ENCODE data around the gene DDTL.
"Not testable (repeated sequence)": the region's sequence is repeated elsewhere in the genome, so short reads cannot be mapped to it uniquely, and the experiment has no call there.

DDTL gene

GRCh38 chr22:23966568-23966967 is at the start of gene DDTL:
DDTL (plus strand) TSS chr22:23966888; CDS start chr22:23966915, 27 bp downstream.
- DNase-seq (ENCODE audit: insufficient read length, low spot score); FAIRE-seq: not testable (repeated sequence)

GRCh38 chr22:23920267-23920611 is 46.4 kb upstream of the DDTL start:
- DNase-seq (ENCODE audit: insufficient read length, low spot score); FAIRE-seq: not testable (repeated sequence)

GRCh38 chr22:23921586-23922201 is 45.0 kb upstream of the DDTL start:
- not testable (repeated sequence) for DNase-seq (ENCODE audit: insufficient read length, low spot score); FAIRE-seq

GRCh38 chr22:23922921-23923320 is 43.8 kb upstream of the DDTL start:
- no peak for TF ChIP-seq CTCF (IDR thresholded peaks at IDR 0.05; ENCODE audit: insufficient read depth, missing control alignments)

GRCh38 chr22:23925020-23925606 is 41.6 kb upstream of the DDTL start:
- TF ChIP-seq CTCF (IDR thresholded peaks at IDR 0.05; ENCODE audit: insufficient read depth, missing control alignments), result no peak
- DNase-seq (ENCODE audit: insufficient read length, low spot score) (no peak), FAIRE-seq (no peak)

More at GRCh38 chr22:23922921-23923320, 43.8 kb upstream of the DDTL start:
- DNase-seq (ENCODE audit: insufficient read length, low spot score) (no peak), FAIRE-seq (no peak)

GRCh38 chr22:23926561-23926960 is 40.1 kb upstream of the DDTL start:
- DNase-seq (ENCODE audit: insufficient read length, low spot score), result no peak
- no peak for FAIRE-seq
- no peak for TF ChIP-seq CTCF (IDR thresholded peaks at IDR 0.05; ENCODE audit: insufficient read depth, missing control alignments)

- FAIRE-seq (no peak), DNase-seq (ENCODE audit: insufficient read length, low spot score) (no peak)
- no peak for TF ChIP-seq CTCF (IDR thresholded peaks at IDR 0.05; ENCODE audit: insufficient read depth, missing control alignments)
These were observed 28.2 kb upstream of the DDTL start for GRCh38 chr22:23938328-23939016.

- FAIRE-seq, result no peak
- no peak for DNase-seq (ENCODE audit: insufficient read length, low spot score)
These were observed 27.7 kb upstream of the DDTL start for GRCh38 chr22:23939017-23939357.

GRCh38 chr22:23940166-23940565 is 26.5 kb upstream of the DDTL start:
- not testable (repeated sequence) for DNase-seq (ENCODE audit: insufficient read length, low spot score); FAIRE-seq

More at GRCh38 chr22:23939017-23939357, 27.7 kb upstream of the DDTL start:
- no peak for TF ChIP-seq CTCF (IDR thresholded peaks at IDR 0.05; ENCODE audit: insufficient read depth, missing control alignments)

GRCh38 chr22:23947391-23947790 is 19.3 kb upstream of the DDTL start:
- not testable (repeated sequence) for DNase-seq (ENCODE audit: insufficient read length, low spot score); FAIRE-seq

- not testable (repeated sequence) for FAIRE-seq; DNase-seq (ENCODE audit: insufficient read length, low spot score)
These were observed 16.9 kb upstream of the DDTL start for GRCh38 chr22:23949764-23950163.

- DNase-seq (ENCODE audit: insufficient read length, low spot score); FAIRE-seq: not testable (repeated sequence)
These were observed 15.3 kb upstream of the DDTL start for GRCh38 chr22:23951383-23951782.

GRCh38 chr22:23952794-23953405 is 13.8 kb upstream of the DDTL start:
- not testable (repeated sequence) for DNase-seq (ENCODE audit: insufficient read length, low spot score); FAIRE-seq

Measured in D721Med (cell line).